Endodermal cell (in vitro differentiated cells): ENCODE data around the gene ZNF304. TPM values are rescaled to one million over a fixed set of nuclear protein-coding genes. Genes with fewer than 3 reads are reported as not detected.

Experiments
- DNase-seq: peaks from one replicate; pipeline ENCODE4 v3.0.0-alpha.2; 2017
- H3K27ac ChIP-seq: 2 replicates; pipeline ENCODE4 v1.5.1; 2013; ENCODE audit warnings: mild to moderate bottlenecking, low read depth, low read length, moderate library complexity
- H3K27me3 ChIP-seq: 2 replicates; pipeline ENCODE4 v1.6.1; 2013; ENCODE audit warnings: mild to moderate bottlenecking, low read length, moderate library complexity; ENCODE audit not compliant: insufficient read depth, control insufficient read depth, poor library complexity, severe bottlenecking
- H3K36me3 ChIP-seq: 2 replicates; pipeline ENCODE4 v1.7.0; 2013; ENCODE audit warnings: mild to moderate bottlenecking, low read length, moderate library complexity; ENCODE audit not compliant: control insufficient read depth, insufficient read depth
- H3K4me1 ChIP-seq: one replicate; pipeline ENCODE4 v1.7.0; 2013; ENCODE audit warnings: low read length; ENCODE audit not compliant: control insufficient read depth, insufficient read depth
- H3K4me3 ChIP-seq: 2 replicates; pipeline ENCODE4 v1.5.1; 2013; ENCODE audit warnings: mild to moderate bottlenecking, low read length, moderate library complexity
- H3K9ac ChIP-seq: 2 replicates; pipeline ENCODE4 v1.6.1; 2013; ENCODE audit warnings: mild to moderate bottlenecking, low read length, moderate library complexity; ENCODE audit not compliant: poor library complexity, severe bottlenecking; ENCODE audit errors: extremely low read depth
- H3K9me3 ChIP-seq: 2 replicates; pipeline ENCODE4 v1.6.1; 2013; ENCODE audit warnings: mild to moderate bottlenecking, low read length, moderate library complexity; ENCODE audit not compliant: control insufficient read depth
- H3K27ac Mint-ChIP-seq: 2 replicates; pipeline ENCODE4 v1.8.0; 2020; ENCODE audit warnings: mixed read lengths
- H3K27me3 Mint-ChIP-seq: 2 replicates; pipeline ENCODE4 v1.8.0; 2021; ENCODE audit warnings: mild to moderate bottlenecking, mixed read lengths; ENCODE audit not compliant: insufficient read depth
- H3K36me3 Mint-ChIP-seq: 2 replicates; pipeline ENCODE4 v1.8.0; 2020; ENCODE audit warnings: low read depth, mixed read lengths
- H3K4me1 Mint-ChIP-seq: 2 replicates; pipeline ENCODE4 v1.8.0; 2020; ENCODE audit warnings: mixed read lengths
- H3K4me3 Mint-ChIP-seq: 2 replicates; pipeline ENCODE4 v1.8.0; 2020; ENCODE audit warnings: mild to moderate bottlenecking, moderate library complexity, mixed read lengths
- H3K9me3 Mint-ChIP-seq: 2 replicates; pipeline ENCODE4 v1.8.0; 2020; ENCODE audit warnings: mild to moderate bottlenecking, mixed read lengths
- WGBS, 2 experiments: methylation state at CpG; one replicate each; pipeline versions ENCODE4 v1.1.5 to v1.1.7; 2013; ENCODE audit warnings: missing lambda C conversion rate in 2 of 2, mixed read lengths in 1 of 2; ENCODE audit not compliant: insufficient coverage in 1 of 2, insufficient read length in 1 of 2; 5-methylcytosine and 5-hydroxymethylcytosine counted together
- total RNA-seq, 2 donors: library from RNA; stranded (reverse); fragmentation: NEBNext Ultra II Directional in 1 of 2; extraction: Animal tissue kit (Norgen Biotek cat#: 25700) in 1 of 2; gene quantifications; 2 replicates in 1 of 2; 3 replicates in 1 of 2; pipeline ENCODE4 v1.2.1, GENCODE V29; 2021
- TF ChIP-seq, protein P1 (sequence below): fragments of 200-600 bp; sonication (generic); conservative IDR thresholded peaks from 2 replicates; pipeline ENCODE4 v1.5.0; 2021; ENCODE audit warnings: antibody characterized with exemption, mild to moderate bottlenecking

The ZNF304 gene
- total RNA-seq, 2 donors from 2014 or later = 11.6 to 12.3 TPM

DNA sequence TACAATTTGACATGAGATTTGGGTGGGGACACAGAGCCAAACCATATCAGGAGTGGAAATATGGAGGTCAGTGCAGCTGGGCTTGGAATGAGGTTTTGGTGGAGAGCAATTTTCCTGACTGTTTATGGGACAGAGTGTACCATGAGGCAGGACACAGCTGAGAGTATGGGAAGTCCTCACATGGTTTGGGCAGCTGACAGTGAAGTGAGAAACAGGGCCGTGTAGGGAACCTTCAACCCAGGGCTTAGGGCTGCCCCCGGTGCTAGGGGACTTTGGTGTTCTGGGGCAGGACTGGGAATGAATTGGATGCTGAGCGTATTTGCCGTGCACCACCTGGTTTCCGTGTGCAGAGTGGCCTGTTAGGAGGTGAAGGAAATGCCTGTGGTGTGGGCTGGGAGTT is 44.6 kb downstream of the ZNF304 start:
- Histone ChIP-seq H3K27ac (no peak overlapping the region), H3K36me3 (peaks cover 37% of the 10 kb centered on the region), H3K9me3 (no peaks in the 10 kb centered on the region), H3K4me3 (no peak overlapping the region), H3K4me1 (no peaks in the 10 kb centered on the region), H3K9ac (no peak overlapping the region), H3K27me3 (no peaks in the 10 kb centered on the region)
- peaks cover 75% of the 10 kb centered on the region for H3K36me3 Mint-ChIP-seq
- H3K27me3 Mint-ChIP-seq = no peaks in the 10 kb centered on the region
- H3K9me3 Mint-ChIP-seq = peaks cover 41% of the 10 kb centered on the region
- peaks cover 4% of the 10 kb centered on the region for H3K4me1 Mint-ChIP-seq
- H3K4me3 Mint-ChIP-seq = no peak overlapping the region
- TF ChIP-seq, protein P1, sequence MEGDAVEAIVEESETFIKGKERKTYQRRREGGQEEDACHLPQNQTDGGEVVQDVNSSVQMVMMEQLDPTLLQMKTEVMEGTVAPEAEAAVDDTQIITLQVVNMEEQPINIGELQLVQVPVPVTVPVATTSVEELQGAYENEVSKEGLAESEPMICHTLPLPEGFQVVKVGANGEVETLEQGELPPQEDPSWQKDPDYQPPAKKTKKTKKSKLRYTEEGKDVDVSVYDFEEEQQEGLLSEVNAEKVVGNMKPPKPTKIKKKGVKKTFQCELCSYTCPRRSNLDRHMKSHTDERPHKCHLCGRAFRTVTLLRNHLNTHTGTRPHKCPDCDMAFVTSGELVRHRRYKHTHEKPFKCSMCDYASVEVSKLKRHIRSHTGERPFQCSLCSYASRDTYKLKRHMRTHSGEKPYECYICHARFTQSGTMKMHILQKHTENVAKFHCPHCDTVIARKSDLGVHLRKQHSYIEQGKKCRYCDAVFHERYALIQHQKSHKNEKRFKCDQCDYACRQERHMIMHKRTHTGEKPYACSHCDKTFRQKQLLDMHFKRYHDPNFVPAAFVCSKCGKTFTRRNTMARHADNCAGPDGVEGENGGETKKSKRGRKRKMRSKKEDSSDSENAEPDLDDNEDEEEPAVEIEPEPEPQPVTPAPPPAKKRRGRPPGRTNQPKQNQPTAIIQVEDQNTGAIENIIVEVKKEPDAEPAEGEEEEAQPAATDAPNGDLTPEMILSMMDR = no peak
- 98% methylated on average over 5 of the region's 5 CpGs; no CpG with 5 or more reads in 1 of the 2 experiments for WGBS, 2 experiments
- no peak overlapping the region for H3K27ac Mint-ChIP-seq
- no peak for DNase-seq

DNA sequence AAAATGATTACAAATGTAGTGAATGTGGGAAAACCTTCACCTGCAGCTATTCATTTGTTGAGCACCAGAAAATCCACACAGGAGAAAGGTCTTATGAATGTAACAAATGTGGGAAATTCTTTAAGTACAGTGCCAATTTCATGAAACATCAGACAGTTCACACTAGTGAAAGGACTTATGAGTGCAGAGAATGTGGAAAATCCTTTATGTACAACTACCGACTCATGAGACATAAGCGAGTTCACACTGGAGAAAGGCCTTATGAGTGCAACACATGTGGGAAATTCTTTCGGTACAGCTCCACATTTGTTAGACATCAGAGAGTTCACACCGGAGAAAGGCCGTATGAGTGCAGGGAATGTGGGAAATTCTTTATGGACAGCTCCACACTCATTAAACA is 47.8 kb downstream of the ZNF304 start:
- no peaks in the 10 kb centered on the region for H3K4me1 ChIP-seq
- Mint-ChIP-seq H3K4me1 (no peaks in the 10 kb centered on the region), H3K9me3 (peaks cover 63% of the 10 kb centered on the region), H3K27ac (no peak overlapping the region), H3K36me3 (peaks cover 65% of the 10 kb centered on the region), H3K4me3 (no peak overlapping the region), H3K27me3 (no peaks in the 10 kb centered on the region)
- no peak overlapping the region for H3K4me3 ChIP-seq
- H3K9ac ChIP-seq = no peak overlapping the region
- H3K27ac ChIP-seq = no peak overlapping the region
- H3K9me3 ChIP-seq = peaks cover 11% of the 10 kb centered on the region
- peaks cover 37% of the 10 kb centered on the region for H3K36me3 ChIP-seq
- H3K27me3 ChIP-seq = no peaks in the 10 kb centered on the region
- DNase-seq = no peak
- WGBS, 2 experiments = 93 to 96% methylated on average over 5 of the region's 5 CpGs
- TF ChIP-seq, protein P1 = no peak

DNA sequence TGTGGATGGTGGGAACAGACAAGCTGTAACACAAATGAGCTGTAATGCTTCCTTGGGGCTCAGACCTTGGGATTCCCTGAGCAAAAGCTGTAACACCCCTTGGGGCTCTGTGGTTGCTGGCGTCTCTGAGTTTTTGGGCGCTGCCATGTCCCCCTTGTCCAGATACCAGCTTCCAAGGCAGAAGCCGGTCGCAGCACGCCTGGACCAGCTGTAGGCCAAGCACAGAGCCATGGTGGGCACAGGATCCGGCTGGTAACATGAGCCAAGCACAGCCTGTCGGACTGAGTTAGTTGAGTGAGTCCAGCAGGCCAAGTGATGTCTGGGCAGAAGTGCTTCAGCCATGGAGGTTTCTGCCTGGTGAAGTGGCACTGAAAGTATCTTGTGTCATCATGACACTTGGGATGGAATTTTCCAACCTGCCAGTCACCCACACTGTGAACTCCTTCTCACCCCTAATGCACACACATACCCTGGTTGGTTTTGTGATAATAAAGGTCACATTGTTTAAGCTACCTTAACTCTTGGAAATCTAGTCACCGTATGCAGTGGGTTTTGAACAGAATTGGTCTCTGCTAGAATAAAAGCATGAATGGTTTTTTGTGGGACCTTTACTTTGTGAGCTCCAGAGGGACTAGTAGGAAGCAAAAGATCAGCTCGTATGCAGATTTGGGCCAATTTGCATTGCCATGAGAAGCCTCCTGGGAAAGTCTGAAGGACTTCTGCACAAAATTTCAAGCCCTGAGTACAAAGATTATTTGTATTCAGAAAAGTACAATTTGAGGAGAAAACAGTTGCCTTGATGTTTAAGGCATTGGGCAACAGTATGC is 52.9 kb downstream of the ZNF304 start:
- H3K4me1 Mint-ChIP-seq = no peaks in the 10 kb centered on the region
- peaks cover 41% of the 10 kb centered on the region for H3K9me3 Mint-ChIP-seq
- no peak overlapping the region for H3K9ac ChIP-seq
- 91 to 94% methylated on average over 7 to 9 of the region's 9 CpGs for WGBS, 2 experiments
- no peak overlapping the region for H3K27ac Mint-ChIP-seq
- no peak overlapping the region for H3K4me3 ChIP-seq
- H3K27ac ChIP-seq = no peak overlapping the region
- H3K36me3 ChIP-seq = peaks cover 13% of the 10 kb centered on the region
- H3K27me3 Mint-ChIP-seq = no peaks in the 10 kb centered on the region
- DNase-seq = peak; percentile 44
- H3K4me1 ChIP-seq = no peaks in the 10 kb centered on the region
- peaks cover 11% of the 10 kb centered on the region for H3K9me3 ChIP-seq
- TF ChIP-seq, protein P1 = no peak
- H3K4me3 Mint-ChIP-seq = no peak overlapping the region
- H3K27me3 ChIP-seq = peaks cover 9% of the 10 kb centered on the region
- peaks cover 20% of the 10 kb centered on the region for H3K36me3 Mint-ChIP-seq
